ENCODE measurements around the gene NAMPT.

DNA sequence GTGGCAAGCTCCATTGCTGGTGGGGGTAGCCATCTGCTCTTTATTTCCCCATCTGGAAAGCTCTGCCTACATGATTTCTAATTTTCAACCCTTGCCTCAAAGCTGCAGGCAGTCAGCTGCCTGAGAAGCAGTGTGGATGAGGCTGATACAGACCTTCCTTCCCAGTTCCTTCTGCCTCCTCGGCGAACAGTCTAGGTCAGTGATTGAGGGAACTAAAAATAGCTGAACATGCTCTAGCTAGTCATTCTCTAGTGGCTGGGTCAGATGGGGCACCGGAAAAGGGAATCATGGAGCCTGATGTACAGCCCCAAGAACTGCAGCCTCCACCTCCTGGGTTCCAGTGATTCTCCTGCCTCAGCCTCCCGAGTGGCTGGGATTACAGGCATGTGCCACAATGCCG, 48.7 kb downstream of the NAMPT start:
- TF ChIP-seq POLR2AphosphoS5 (IDR thresholded peaks at IDR 0.05; ENCODE audit: borderline replicate concordance, low read depth, low read length), result no peak
- no peak for TF ChIP-seq EZH2 (IDR thresholded peaks at IDR 0.05)
- TF ChIP-seq FOXP2 (optimal IDR thresholded peaks at IDR 0.05; ENCODE audit: control extremely low read depth, extremely low read length, insufficient read depth), result no peak

Measured in SK-N-MC (cell line).